Lower leg skin (tissue), 4 donors: ENCODE measurements around the gene FSTL5. TPM values are rescaled to one million over a fixed set of nuclear protein-coding genes. Genes with fewer than 3 reads are reported as not detected.

Experiments
- DNase-seq, 2 donors: peaks; one replicate each; pipeline ENCODE4 v3.0.0-alpha.2; 2019; ENCODE audit warnings: low spot score in 2 of 2
- H3K4me3 ChIP-seq: fragments of 200-600 bp; sonication (generic); 2 replicates; pipeline ENCODE4 v1.5.1; 2017; ENCODE audit warnings: mild to moderate bottlenecking, low read depth; ENCODE audit not compliant: poor library complexity, severe bottlenecking
- CTCF ChIP-seq, 3 donors: fragments of 450-650 bp; IDR thresholded peaks; one replicate each; pipeline ENCODE4 v1.5.1; 2016; ENCODE audit warnings: antibody characterized with exemption in 3 of 3, mild to moderate bottlenecking in 3 of 3, moderate library complexity in 2 of 3
- POLR2A ChIP-seq, 2 donors: fragments of 450-650 bp; IDR thresholded peaks; one replicate each; pipeline ENCODE4 v1.6.1; 2016 to 2017; ENCODE audit warnings: antibody characterized with exemption in 2 of 2, mild to moderate bottlenecking in 1 of 2, moderate library complexity in 1 of 2
- WGBS, 2 donors: methylation state at CpG; one replicate each; pipeline ENCODE4 v1.1.5; 2018; 5-methylcytosine and 5-hydroxymethylcytosine counted together
- intact Hi-C: fragments of 100-400 bp; cut with DNase I; formaldehyde crosslinking; loops from one replicate; pipeline ENCODE4 v1.15.0; 2023; ENCODE audit warnings: low total_unique reads
- total RNA-seq, 4 donors: library from RNA; depleted of rRNA; stranded (reverse); fragments of >200 nt; gene quantifications; one replicate each; pipeline ENCODE4 v1.1.0, GENCODE V29; 2016

The FSTL5 gene
- total RNA-seq, 4 donors from 2014 or later: not detected

- no peak for DNase-seq
- WGBS, 2 donors: 17 to 29% methylated on average over 2 of the region's 2 CpGs
Measured at GRCh38 chr4:162162672-162163071, 1.1 kb downstream of the FSTL5 start.

GRCh38 chr4:162157241-162157640, 6.6 kb downstream of the FSTL5 start:
- no peak for DNase-seq
- intact Hi-C loops: no loop called here
- H3K4me3 ChIP-seq: no peak overlapping the region
- 89 to 93% methylated on average over 2 of the region's 2 CpGs for WGBS, 2 donors
- TF ChIP-seq POLR2A (IDR thresholded peaks at IDR 0.05) (no peak), CTCF (IDR thresholded peaks at IDR 0.05) (no peak)

More at GRCh38 chr4:162162672-162163071, 1.1 kb downstream of the FSTL5 start:
- intact Hi-C loops: no loop called here
- no peak overlapping the region for H3K4me3 ChIP-seq
- TF ChIP-seq POLR2A (IDR thresholded peaks at IDR 0.05) (no peak), CTCF (IDR thresholded peaks at IDR 0.05) (no peak)

- TF ChIP-seq POLR2A (IDR thresholded peaks at IDR 0.05): no peak
- no peak overlapping the region for H3K4me3 ChIP-seq
- no peak for DNase-seq
- intact Hi-C loops: no loop called here
- 88 to 90% methylated on average over 7 of the region's 7 CpGs for WGBS, 2 donors
Measured at GRCh38 chr4:162154862-162155540, 8.8 kb downstream of the FSTL5 start.

- TF ChIP-seq POLR2A (IDR thresholded peaks at IDR 0.05) (no peak), CTCF (IDR thresholded peaks at IDR 0.05) (no peak)
- no peak overlapping the region for H3K4me3 ChIP-seq
- WGBS, 2 donors: 49 to 54% methylated on average over 4 of the region's 4 CpGs
- intact Hi-C loops: no loop called here
- DNase-seq: no peak
Measured at GRCh38 chr4:162151850-162152249, 11.9 kb downstream of the FSTL5 start.

GRCh38 chr4:162151386-162151785, 12.4 kb downstream of the FSTL5 start:
- DNase-seq: no peak
- intact Hi-C loops: no loop called here
- H3K4me3 ChIP-seq: no peak overlapping the region
- TF ChIP-seq CTCF (IDR thresholded peaks at IDR 0.05) (no peak), POLR2A (IDR thresholded peaks at IDR 0.05) (no peak)

- TF ChIP-seq CTCF (IDR thresholded peaks at IDR 0.05) (no peak), POLR2A (IDR thresholded peaks at IDR 0.05) (no peak)
- intact Hi-C loops: no loop called here
- 52 to 63% methylated on average over 2 of the region's 2 CpGs for WGBS, 2 donors
- no peak overlapping the region for H3K4me3 ChIP-seq
- DNase-seq: no peak
Measured at GRCh38 chr4:162149644-162150043, 14.2 kb downstream of the FSTL5 start.
